ENCODE data around the gene DYDC1. TPM values are rescaled to one million over a fixed set of nuclear protein-coding genes. Genes with fewer than 3 reads are reported as not detected.

Gene DYDC1
- total RNA-seq, 1 experiment from 2014 or later, result not detected

DNA sequence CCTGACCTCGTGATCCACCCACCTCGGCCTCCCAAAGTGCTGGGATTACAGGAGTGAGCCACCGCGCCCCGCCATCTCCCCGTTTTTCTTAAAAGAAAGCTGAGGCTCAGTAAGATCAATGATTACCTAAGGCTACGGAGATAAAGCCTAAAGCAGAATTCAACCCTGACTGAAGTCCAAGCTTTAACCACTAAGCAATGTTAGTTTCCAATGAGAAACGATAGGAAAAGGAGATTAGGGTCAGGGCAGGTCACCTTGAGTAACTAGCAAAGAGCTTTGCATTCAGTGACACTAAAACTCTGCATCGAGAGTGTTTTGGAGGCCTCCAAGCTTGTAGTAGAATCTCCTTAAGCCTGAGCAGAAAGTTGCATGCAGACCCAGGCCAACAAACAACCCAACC is 34.2 kb upstream of the DYDC1 start:
- no peak for DNase-seq
- H3K9me3 ChIP-seq (ENCODE audit: low read length), result no peaks in the 10 kb centered on the region
- H3K27ac ChIP-seq (ENCODE audit: low read length), result no peak overlapping the region
- no peak overlapping the region for H2AFZ ChIP-seq (ENCODE audit: low read length)
- no peak overlapping the region for H3K9ac ChIP-seq (ENCODE audit: low read length)
- H3K79me2 ChIP-seq (ENCODE audit: low read length), result no peaks in the 10 kb centered on the region
- no peaks in the 10 kb centered on the region for H4K20me1 ChIP-seq (ENCODE audit: insufficient read depth, low read depth, low read length)
- no peaks in the 10 kb centered on the region for H3K27me3 ChIP-seq (ENCODE audit: low read length)
- H3K4me2 ChIP-seq (ENCODE audit: low read depth, low read length, poor library complexity, severe bottlenecking), result no peak overlapping the region
- no peaks in the 10 kb centered on the region for H3K4me1 ChIP-seq (ENCODE audit: low read length)
- H3K4me3 ChIP-seq (ENCODE audit: low read length), result no peak overlapping the region
- H3K36me3 ChIP-seq (ENCODE audit: insufficient read depth, low read length), result no peaks in the 10 kb centered on the region
- H3K9me2 ChIP-seq (replicated peaks; ENCODE audit: insufficient read depth, low read length), result no peaks in the 10 kb centered on the region

DNA sequence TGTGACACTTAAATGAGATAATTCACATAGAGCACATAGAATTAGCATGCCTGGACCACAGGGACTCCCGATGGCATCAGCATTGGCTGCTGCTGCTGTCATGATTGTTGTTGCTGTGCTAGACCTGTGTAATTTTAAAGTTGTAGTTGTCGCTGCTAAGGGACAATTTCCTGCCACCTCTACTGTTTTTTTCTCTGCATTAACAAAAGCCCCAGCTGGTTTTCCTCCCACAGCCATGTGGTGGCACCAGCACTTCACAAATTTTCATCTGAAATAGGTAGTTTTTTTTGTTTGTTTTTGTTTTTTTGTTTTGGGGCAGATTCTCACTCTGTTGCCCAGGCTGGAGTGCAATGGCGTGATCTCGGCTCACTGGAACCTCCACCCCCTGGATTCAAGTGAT is 26.4 kb upstream of the DYDC1 start:
- H3K27me3 ChIP-seq (ENCODE audit: low read length), result no peaks in the 10 kb centered on the region
- no peak overlapping the region for H3K9ac ChIP-seq (ENCODE audit: low read length)
- no peaks in the 10 kb centered on the region for H3K36me3 ChIP-seq (ENCODE audit: insufficient read depth, low read length)
- no peak overlapping the region for H3K4me2 ChIP-seq (ENCODE audit: low read depth, low read length, poor library complexity, severe bottlenecking)
- H3K4me3 ChIP-seq (ENCODE audit: low read length), result no peak overlapping the region
- H4K20me1 ChIP-seq (ENCODE audit: insufficient read depth, low read depth, low read length), result no peaks in the 10 kb centered on the region
- H3K9me2 ChIP-seq (replicated peaks; ENCODE audit: insufficient read depth, low read length), result no peaks in the 10 kb centered on the region
- no peak overlapping the region for H2AFZ ChIP-seq (ENCODE audit: low read length)
- peak; percentile 71 for DNase-seq
- no peaks in the 10 kb centered on the region for H3K79me2 ChIP-seq (ENCODE audit: low read length)
- H3K4me1 ChIP-seq (ENCODE audit: low read length), result no peaks in the 10 kb centered on the region
- no peak overlapping the region for H3K27ac ChIP-seq (ENCODE audit: low read length)
- no peaks in the 10 kb centered on the region for H3K9me3 ChIP-seq (ENCODE audit: low read length)

- H3K27me3 ChIP-seq (ENCODE audit: low read length), result no peaks in the 10 kb centered on the region
- no peaks in the 10 kb centered on the region for H3K36me3 ChIP-seq (ENCODE audit: insufficient read depth, low read length)
- H3K4me2 ChIP-seq (ENCODE audit: low read depth, low read length, poor library complexity, severe bottlenecking), result no peak overlapping the region
- no peaks in the 10 kb centered on the region for H3K4me1 ChIP-seq (ENCODE audit: low read length)
- no peak for DNase-seq
- no peak overlapping the region for H3K9ac ChIP-seq (ENCODE audit: low read length)
- H3K9me2 ChIP-seq (replicated peaks; ENCODE audit: insufficient read depth, low read length), result no peaks in the 10 kb centered on the region
- no peaks in the 10 kb centered on the region for H3K79me2 ChIP-seq (ENCODE audit: low read length)
- H2AFZ ChIP-seq (ENCODE audit: low read length), result no peak overlapping the region
- H3K27ac ChIP-seq (ENCODE audit: low read length), result no peak overlapping the region
- H3K9me3 ChIP-seq (ENCODE audit: low read length), result no peaks in the 10 kb centered on the region
- no peaks in the 10 kb centered on the region for H4K20me1 ChIP-seq (ENCODE audit: insufficient read depth, low read depth, low read length)
- no peak overlapping the region for H3K4me3 ChIP-seq (ENCODE audit: low read length)
Measured at GRCh38 chr10:80380185-80380584, 23.6 kb upstream of the DYDC1 start.

GRCh38 chr10:80379701-80380100 is 23.1 kb upstream of the DYDC1 start:
- Histone ChIP-seq H3K79me2 (ENCODE audit: low read length) (no peaks in the 10 kb centered on the region), H3K9me2 (replicated peaks; ENCODE audit: insufficient read depth, low read length) (no peaks in the 10 kb centered on the region), H2AFZ (ENCODE audit: low read length) (no peak overlapping the region), H3K4me3 (ENCODE audit: low read length) (no peak overlapping the region), H3K9ac (ENCODE audit: low read length) (no peak overlapping the region), H3K27ac (ENCODE audit: low read length) (no peak overlapping the region), H3K4me1 (ENCODE audit: low read length) (no peaks in the 10 kb centered on the region), H3K36me3 (ENCODE audit: insufficient read depth, low read length) (no peaks in the 10 kb centered on the region), H4K20me1 (ENCODE audit: insufficient read depth, low read depth, low read length) (no peaks in the 10 kb centered on the region), H3K4me2 (ENCODE audit: low read depth, low read length, poor library complexity, severe bottlenecking) (no peak overlapping the region), H3K9me3 (ENCODE audit: low read length) (no peaks in the 10 kb centered on the region), H3K27me3 (ENCODE audit: low read length) (no peaks in the 10 kb centered on the region)
- DNase-seq, result no peak

- Histone ChIP-seq H3K4me1 (ENCODE audit: low read length) (no peaks in the 10 kb centered on the region), H3K36me3 (ENCODE audit: insufficient read depth, low read length) (no peaks in the 10 kb centered on the region), H2AFZ (ENCODE audit: low read length) (no peak overlapping the region), H3K27ac (ENCODE audit: low read length) (no peak overlapping the region), H3K4me3 (ENCODE audit: low read length) (no peak overlapping the region), H3K79me2 (ENCODE audit: low read length) (no peaks in the 10 kb centered on the region), H3K4me2 (ENCODE audit: low read depth, low read length, poor library complexity, severe bottlenecking) (no peak overlapping the region), H4K20me1 (ENCODE audit: insufficient read depth, low read depth, low read length) (no peaks in the 10 kb centered on the region), H3K9me3 (ENCODE audit: low read length) (0 out of 2 replicates have a peak, but pooled peaks cover 3% of the 10 kb centered on the region), H3K27me3 (ENCODE audit: low read length) (no peaks in the 10 kb centered on the region), H3K9me2 (replicated peaks; ENCODE audit: insufficient read depth, low read length) (no peaks in the 10 kb centered on the region), H3K9ac (ENCODE audit: low read length) (no peak overlapping the region)
- DNase-seq, result no peak
Measured at GRCh38 chr10:80373502-80373901, 16.9 kb upstream of the DYDC1 start.

GRCh38 chr10:80372675-80373074 is 16.1 kb upstream of the DYDC1 start:
- H3K27me3 ChIP-seq (ENCODE audit: low read length), result no peaks in the 10 kb centered on the region
- H4K20me1 ChIP-seq (ENCODE audit: insufficient read depth, low read depth, low read length), result no peaks in the 10 kb centered on the region
- no peak overlapping the region for H3K27ac ChIP-seq (ENCODE audit: low read length)
- DNase-seq, result no peak
- H3K4me2 ChIP-seq (ENCODE audit: low read depth, low read length, poor library complexity, severe bottlenecking), result no peak overlapping the region
- no peak overlapping the region for H2AFZ ChIP-seq (ENCODE audit: low read length)
- no peak overlapping the region for H3K4me3 ChIP-seq (ENCODE audit: low read length)
- H3K9me3 ChIP-seq (ENCODE audit: low read length), result 0 out of 2 replicates have a peak, but pooled peaks cover 3% of the 10 kb centered on the region
- no peaks in the 10 kb centered on the region for H3K79me2 ChIP-seq (ENCODE audit: low read length)
- H3K9me2 ChIP-seq (replicated peaks; ENCODE audit: insufficient read depth, low read length), result no peaks in the 10 kb centered on the region
- no peaks in the 10 kb centered on the region for H3K4me1 ChIP-seq (ENCODE audit: low read length)
- no peaks in the 10 kb centered on the region for H3K36me3 ChIP-seq (ENCODE audit: insufficient read depth, low read length)
- no peak overlapping the region for H3K9ac ChIP-seq (ENCODE audit: low read length)

DNA sequence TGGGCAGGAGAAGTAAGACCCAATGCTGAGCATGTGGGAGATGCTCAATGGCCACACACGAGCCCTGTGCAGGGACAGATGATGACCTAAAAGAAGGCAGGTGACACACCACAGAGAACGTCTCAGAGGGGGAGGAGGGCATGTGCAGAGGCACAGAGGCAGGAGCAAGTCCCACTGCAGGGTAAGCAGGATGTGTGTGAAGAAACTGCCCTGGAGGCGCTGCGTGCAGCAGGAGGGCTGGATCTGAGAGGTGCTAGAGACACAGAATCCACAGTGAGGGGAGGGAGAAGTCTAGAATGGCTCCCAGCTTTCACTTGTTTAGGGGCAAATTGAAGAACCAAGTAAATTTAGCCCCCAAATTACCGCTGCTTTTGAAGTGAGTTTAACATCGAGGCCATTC is 14.9 kb upstream of the DYDC1 start:
- Histone ChIP-seq H3K9ac (ENCODE audit: low read length) (no peak overlapping the region), H3K27ac (ENCODE audit: low read length) (no peak overlapping the region), H3K4me1 (ENCODE audit: low read length) (no peaks in the 10 kb centered on the region), H3K4me2 (ENCODE audit: low read depth, low read length, poor library complexity, severe bottlenecking) (no peak overlapping the region), H3K9me3 (ENCODE audit: low read length) (peaks cover 12% of the 10 kb centered on the region), H3K9me2 (replicated peaks; ENCODE audit: insufficient read depth, low read length) (no peaks in the 10 kb centered on the region), H2AFZ (ENCODE audit: low read length) (no peak overlapping the region), H3K4me3 (ENCODE audit: low read length) (no peak overlapping the region), H3K36me3 (ENCODE audit: insufficient read depth, low read length) (no peaks in the 10 kb centered on the region), H3K27me3 (ENCODE audit: low read length) (no peaks in the 10 kb centered on the region), H4K20me1 (ENCODE audit: insufficient read depth, low read depth, low read length) (no peaks in the 10 kb centered on the region), H3K79me2 (ENCODE audit: low read length) (no peaks in the 10 kb centered on the region)
- no peak for DNase-seq

DNA sequence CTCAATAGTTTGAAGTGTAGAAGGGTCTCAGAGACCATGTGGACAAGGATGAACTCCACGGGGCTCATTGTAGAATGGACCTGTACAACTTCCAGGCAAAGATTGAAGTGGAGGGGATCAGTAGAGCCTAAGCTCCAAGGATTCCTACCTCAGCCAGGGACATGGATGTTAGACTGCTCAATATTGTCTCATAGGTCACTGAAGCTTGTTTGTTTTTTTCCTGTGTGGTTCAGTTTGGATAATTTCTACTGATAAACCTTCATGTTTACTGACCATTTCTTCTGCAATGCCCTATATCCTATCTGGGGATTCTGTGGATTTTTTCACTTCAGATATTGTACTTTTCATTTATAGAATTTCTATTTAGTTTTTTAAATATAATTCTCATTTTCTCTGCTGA is 9.0 kb upstream of the DYDC1 start:
- H3K4me2 ChIP-seq (ENCODE audit: low read depth, low read length, poor library complexity, severe bottlenecking), result no peak overlapping the region
- DNase-seq, result no peak
- no peaks in the 10 kb centered on the region for H4K20me1 ChIP-seq (ENCODE audit: insufficient read depth, low read depth, low read length)
- H3K27ac ChIP-seq (ENCODE audit: low read length), result no peak overlapping the region
- no peak overlapping the region for H3K9ac ChIP-seq (ENCODE audit: low read length)
- no peak overlapping the region for H3K4me3 ChIP-seq (ENCODE audit: low read length)
- no peaks in the 10 kb centered on the region for H3K4me1 ChIP-seq (ENCODE audit: low read length)
- H3K9me3 ChIP-seq (ENCODE audit: low read length), result peaks cover 12% of the 10 kb centered on the region
- no peak overlapping the region for H2AFZ ChIP-seq (ENCODE audit: low read length)
- H3K27me3 ChIP-seq (ENCODE audit: low read length), result no peaks in the 10 kb centered on the region
- no peaks in the 10 kb centered on the region for H3K9me2 ChIP-seq (replicated peaks; ENCODE audit: insufficient read depth, low read length)
- H3K79me2 ChIP-seq (ENCODE audit: low read length), result no peaks in the 10 kb centered on the region
- H3K36me3 ChIP-seq (ENCODE audit: insufficient read depth, low read length), result no peaks in the 10 kb centered on the region

- H2AFZ ChIP-seq (ENCODE audit: low read length), result no peak overlapping the region
- H3K36me3 ChIP-seq (ENCODE audit: insufficient read depth, low read length), result no peaks in the 10 kb centered on the region
- DNase-seq, result no peak
- H3K9me2 ChIP-seq (replicated peaks; ENCODE audit: insufficient read depth, low read length), result no peaks in the 10 kb centered on the region
- no peaks in the 10 kb centered on the region for H3K27me3 ChIP-seq (ENCODE audit: low read length)
- H3K4me3 ChIP-seq (ENCODE audit: low read length), result no peak overlapping the region
- H3K79me2 ChIP-seq (ENCODE audit: low read length), result no peaks in the 10 kb centered on the region
- no peaks in the 10 kb centered on the region for H4K20me1 ChIP-seq (ENCODE audit: insufficient read depth, low read depth, low read length)
- H3K27ac ChIP-seq (ENCODE audit: low read length), result no peak overlapping the region
- H3K9ac ChIP-seq (ENCODE audit: low read length), result no peak overlapping the region
- H3K4me1 ChIP-seq (ENCODE audit: low read length), result no peaks in the 10 kb centered on the region
- H3K9me3 ChIP-seq (ENCODE audit: low read length), result no peaks in the 10 kb centered on the region
- H3K4me2 ChIP-seq (ENCODE audit: low read depth, low read length, poor library complexity, severe bottlenecking), result no peak overlapping the region
Measured at GRCh38 chr10:80359644-80360043, 3.1 kb upstream of the DYDC1 start.

All from Karpas-422 (cell line).